Left cardiac atrium (tissue), 4 donors: ENCODE data around the gene FCAR. TPM values are rescaled to one million over a fixed set of nuclear protein-coding genes. Genes with fewer than 3 reads are reported as not detected.
"Not testable (repeated sequence)": the region's sequence is repeated elsewhere in the genome, so short reads cannot be mapped to it uniquely, and the experiment has no call there.

Experiments
- ATAC-seq, 2 donors: fragments of 200-7000 bp; cut with Tn5 transposase; one replicate each; pipeline ENCODE4 v1.9.1; 2020; ENCODE audit warnings: mild to moderate bottlenecking in 2 of 2, moderate library complexity in 2 of 2
- DNase-seq: peaks from one replicate; pipeline ENCODE4 v3.0.0-alpha.2; 2020
- intact Hi-C, 2 donors: fragments of 100-400 bp; cut with DNase I; formaldehyde crosslinking; loops; one replicate each; pipeline versions ENCODE4 v1.14.1 to v1.15.1; 2022 to 2023
- total RNA-seq, 2 donors: library from RNA; stranded (reverse); fragmentation: NEBNext Ultra II Directional; extraction: Animal tissue kit (Norgen Biotek cat#: 25700); gene quantifications; one replicate each; pipeline ENCODE4 v1.2.1, GENCODE V29; 2021
- donor health status: DM: no; HTN: yes; CAD: no.
- donor health status: DM: no; HTN: yes; CAD: no; lungs with severe emphysema.
- donor health status: DM: yes; HTN: yes; CAD: no.
- donor health status: Dilated cardiomyopathy.

Gene FCAR
- total RNA-seq, 2 donors from 2014 or later = 0.65 to 0.77 TPM

DNA sequence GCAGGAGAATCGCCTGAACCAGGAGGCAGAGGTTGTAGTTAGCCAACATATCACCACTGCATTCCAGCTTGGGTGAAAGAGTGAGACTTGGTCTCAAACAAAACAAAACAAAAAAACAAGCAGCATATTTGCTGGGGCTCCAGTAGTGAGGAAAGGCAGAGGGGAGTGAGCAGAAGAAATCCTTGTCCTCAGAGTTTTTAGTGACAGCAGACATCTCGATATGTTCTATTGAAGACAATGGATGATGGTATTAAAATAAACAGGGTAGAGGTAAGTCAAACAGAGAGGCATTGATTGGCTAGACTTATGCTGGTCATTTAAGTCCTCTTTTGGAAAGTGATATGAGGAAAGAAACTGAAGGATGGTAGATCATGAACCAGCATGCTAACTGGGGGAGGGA is 54.3 kb downstream of the FCAR start:
- no peak for ATAC-seq

DNA sequence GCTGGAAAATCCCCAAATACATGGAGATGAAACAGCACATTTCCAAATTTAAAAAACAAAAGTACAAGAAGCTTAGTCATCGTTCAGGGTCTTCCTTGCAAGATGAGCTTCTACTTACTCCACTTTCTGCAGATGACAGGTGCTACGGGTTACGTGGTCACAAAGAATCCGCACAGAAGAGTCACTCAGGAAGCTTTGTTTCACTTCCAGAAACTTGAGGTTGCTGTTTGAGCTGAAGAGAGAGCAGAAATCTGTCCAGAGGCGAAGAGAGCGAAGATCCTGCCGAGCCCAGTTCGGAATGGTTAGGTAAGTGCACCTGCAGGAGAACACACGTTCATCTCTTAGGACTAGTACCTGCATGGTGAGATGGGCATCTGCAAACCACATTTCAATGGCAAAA is 63.9 kb downstream of the FCAR start:
- DNase-seq (no peak), ATAC-seq (no peak)
- intact Hi-C loops = no loop called here

More for the DNA sequence above, 54.3 kb downstream of the FCAR start:
- intact Hi-C loops = no loop called here
- DNase-seq = no peak

DNA sequence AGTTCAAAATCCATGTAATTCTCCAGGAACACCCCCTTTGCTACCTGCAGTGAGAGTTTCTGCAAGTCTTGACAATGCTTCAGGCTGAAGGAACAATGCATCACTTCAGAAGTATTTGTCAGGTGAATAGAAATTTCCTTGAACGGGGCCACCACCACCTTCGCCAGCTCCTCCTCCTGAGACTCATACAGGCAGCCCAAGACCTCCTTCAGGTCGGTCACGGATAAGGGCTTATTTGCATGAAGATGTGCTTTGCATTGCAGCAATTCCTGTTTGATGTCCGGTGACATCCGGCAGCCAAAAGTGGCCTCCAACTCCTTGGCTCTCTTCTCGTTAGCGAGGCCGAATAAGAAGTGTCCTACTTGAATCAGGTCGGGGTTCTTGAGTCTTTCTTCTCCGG is 64.9 kb downstream of the FCAR start:
- intact Hi-C loops = no loop called here
- ATAC-seq (no peak), DNase-seq (no peak)

DNA sequence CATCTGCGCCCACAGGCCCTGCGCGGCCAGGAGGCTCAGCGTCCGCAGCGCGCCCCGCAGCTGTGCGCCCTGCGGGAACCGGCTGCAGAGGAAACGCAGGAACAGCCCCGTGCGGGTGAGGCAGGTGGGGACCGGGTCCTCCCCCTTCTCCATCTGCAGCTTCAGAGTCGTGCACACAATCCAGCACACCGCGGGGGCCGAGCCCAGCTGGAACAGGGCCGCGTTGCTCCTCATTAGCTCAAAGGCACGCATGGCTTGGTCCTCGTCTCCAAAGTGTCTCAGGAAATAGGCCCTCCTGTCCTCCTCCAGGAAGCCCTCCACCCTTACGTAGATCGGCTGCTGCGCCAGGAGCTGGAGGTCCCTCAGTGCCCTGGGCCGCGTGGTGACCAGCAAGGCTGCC is 65.5 kb downstream of the FCAR start:
- intact Hi-C loops, ATAC-seq, DNase-seq: not testable (repeated sequence)

Other genes with a start within 250 kb of the FCAR start
- 1 to 10 TPM; 3.1 to 4.2 TPM for gene LILRB1, start 243.8 kb upstream of the FCAR start, total RNA-seq
- 10 to 100 TPM in 1 of 2 donors, 1 to 10 TPM in 1; 5.7 to 11.8 TPM for gene LILRB4, start 211.2 kb upstream of the FCAR start, total RNA-seq
- gene KIR3DL3, start 149.8 kb upstream of the FCAR start, total RNA-seq = not detected
- not detected for gene KIR2DL3, start 135.7 kb upstream of the FCAR start, total RNA-seq
- not detected for gene KIR2DL1, start 104.4 kb upstream of the FCAR start, total RNA-seq
- not detected for gene KIR2DL4, start 70.6 kb upstream of the FCAR start, total RNA-seq
- gene KIR3DL1, start 57.8 kb upstream of the FCAR start, total RNA-seq = not detected
- gene KIR2DS4, start 41.6 kb upstream of the FCAR start, total RNA-seq = not detected
- not detected for gene KIR3DL2, start 23.8 kb upstream of the FCAR start, total RNA-seq
- gene NCR1, start 31.9 kb downstream of the FCAR start, total RNA-seq = not detected
- not detected for gene NLRP7, start 73.3 kb downstream of the FCAR start, total RNA-seq
- under 1 TPM in 1 of 2 donors, not detected in 1; 0.88 TPM for gene NLRP2, start 92.1 kb downstream of the FCAR start, total RNA-seq
- under 1 TPM; 0.13 to 0.24 TPM for gene GP6, start 164.0 kb downstream of the FCAR start, total RNA-seq
- gene RDH13, start 188.9 kb downstream of the FCAR start, total RNA-seq = 10 to 100 TPM; 33.9 to 41.1 TPM
- gene EPS8L1, start 201.6 kb downstream of the FCAR start, total RNA-seq = 1 to 10 TPM; 2.2 to 3.7 TPM
- gene PPP1R12C, start 243.4 kb downstream of the FCAR start, total RNA-seq = 100 to 1,000 TPM; 117 to 193 TPM